K562 (cell line): ENCODE data around the gene HEXIM1. TPM values are rescaled to one million over a fixed set of nuclear protein-coding genes. Genes with fewer than 3 reads are reported as not detected.

Experiments
- CC2D1A ChIP-seq: fragments of 450-650 bp; IDR thresholded peaks from 2 replicates; pipeline ENCODE4 v1.6.1; 2017; ENCODE audit warnings: mild to moderate bottlenecking
- CREB3L1 ChIP-seq: fragments of 450-650 bp; IDR thresholded peaks from 2 replicates; pipeline ENCODE4 v1.6.1; 2014; ENCODE audit warnings: low read depth, mild to moderate bottlenecking, moderate library complexity, borderline replicate concordance
- CTCFL ChIP-seq: IDR thresholded peaks from 2 replicates; pipeline ENCODE4 v1.6.1; 2011; ENCODE audit warnings: borderline replicate concordance, low read depth, mild to moderate bottlenecking, moderate library complexity, low read length; ENCODE audit not compliant: insufficient read depth, poor library complexity, severe bottlenecking
- FOXJ2 ChIP-seq: fragments of 200-800 bp; sonication (Bioruptor generic); IDR thresholded peaks from 2 replicates; pipeline ENCODE4 v1.6.1; 2016; ENCODE audit warnings: missing genetic modification characterization, missing compliant biosample characterization
- GABPA ChIP-seq: fragments of 200-800 bp; sonication (Bioruptor generic); conservative IDR thresholded peaks from 2 replicates; pipeline ENCODE4 v1.6.1; 2016; ENCODE audit warnings: low read depth, missing genetic modification characterization, missing compliant biosample characterization
- GABPB1 ChIP-seq: sonication (generic); formaldehyde crosslinking; IDR thresholded peaks from 2 replicates; pipeline ENCODE4 v1.8.0; 2022; ENCODE audit warnings: mild to moderate bottlenecking, missing genetic modification reagents
- KLF16 ChIP-seq: IDR thresholded peaks from 2 replicates; pipeline ENCODE4 v1.6.1; 2016; ENCODE audit warnings: antibody characterized with exemption
- LCOR ChIP-seq: sonication (generic); formaldehyde crosslinking; IDR thresholded peaks from 2 replicates; pipeline ENCODE4 v1.8.0; 2022; ENCODE audit warnings: mild to moderate bottlenecking, missing genetic modification reagents
- MBD1 ChIP-seq: fragments of 250-450 bp; sonication (Bioruptor Pico); IDR thresholded peaks from 2 replicates; pipeline ENCODE4 v1.8.0; 2022; ENCODE audit warnings: inconsistent platforms
- NFXL1 ChIP-seq: fragments of 450-650 bp; formaldehyde crosslinking; IDR thresholded peaks from 2 replicates; pipeline ENCODE4 v1.4.0; 2021; ENCODE audit warnings: mild to moderate bottlenecking
- NR1H2 ChIP-seq: sonication (generic); formaldehyde crosslinking; IDR thresholded peaks from 2 replicates; pipeline ENCODE4 v1.4.0; 2020; ENCODE audit warnings: mild to moderate bottlenecking, missing genetic modification reagents
- NR2C1 ChIP-seq, 2 experiments: fragments of 450-650 bp; IDR thresholded peaks; 2 replicates each; pipeline ENCODE4 v1.6.1; 2017; ENCODE audit warnings: mild to moderate bottlenecking in 2 of 2, antibody characterized with exemption in 1 of 2, inconsistent platforms in 1 of 2, missing compliant biosample characterization in 1 of 2, missing genetic modification characterization in 1 of 2
- PHF20 ChIP-seq: fragments of 450-650 bp; IDR thresholded peaks from 2 replicates; pipeline ENCODE4 v1.6.1; 2018; ENCODE audit not compliant: partially characterized antibody
- PREB ChIP-seq: sonication (generic); formaldehyde crosslinking; IDR thresholded peaks from 2 replicates; pipeline ENCODE4 v1.8.1; 2023; ENCODE audit warnings: mild to moderate bottlenecking, missing genetic modification reagents
- SNAPC5 ChIP-seq: fragments of 250-450 bp; sonication (Bioruptor Pico); IDR thresholded peaks from 2 replicates; pipeline ENCODE4 v1.8.0; 2021; ENCODE audit warnings: moderate library complexity, mild to moderate bottlenecking, inconsistent platforms
- STAG1 ChIP-seq: sonication (generic); formaldehyde crosslinking; IDR thresholded peaks from 2 replicates; pipeline ENCODE4 v1.5.0; 2020; ENCODE audit warnings: missing genetic modification reagents, borderline replicate concordance
- ZNF23 ChIP-seq: fragments of 250-450 bp; sonication (Bioruptor Pico); IDR thresholded peaks from 2 replicates; pipeline ENCODE4 v1.4.0; 2020; ENCODE audit warnings: mild to moderate bottlenecking
- ZNF384 ChIP-seq: IDR thresholded peaks from 2 replicates; pipeline ENCODE4 v1.6.1; 2012; ENCODE audit warnings: low read depth, low read length, improper control_type of control experiment
- polyA plus RNA-seq, 8 experiments: library from polyadenylated mRNA; depleted of rRNA in 4 of 8; stranded (reverse) in 5 of 8; unstranded in 3 of 8; fragments of >200 nt; fragmentation: Nextera tagmentation in 2 of 8; fragmentation: Illumina TruSeq in 1 of 8; extraction: Ambion mirVana in 2 of 8; extraction: Trizol in 1 of 8; gene quantifications; 2 replicates each; pipeline versions ENCODE4 v1.2.1 to v1.2.3, GENCODE V29; 2011 to 2014; ENCODE audit warnings: inconsistent platforms in 1 of 8, missing spikeins in 1 of 8
- total RNA-seq, 7 experiments: library from RNA; depleted of rRNA in 6 of 7; stranded (reverse); fragments of >200 nt in 6 of 7; fragmentation: Illumina TruSeq in 2 of 7; extraction: Trizol in 2 of 7; gene quantifications; 2 replicates each; pipeline versions ENCODE4 v1.2.1 to v1.2.3, GENCODE V29; 2011 to 2021; ENCODE audit warnings: low replicate concordance in 1 of 7
- TF ChIP-seq, protein P1 (sequence below): fragments of 450-650 bp; formaldehyde crosslinking; IDR thresholded peaks from 2 replicates; pipeline ENCODE4 v1.4.0; 2020; ENCODE audit warnings: mild to moderate bottlenecking, moderate library complexity

The HEXIM1 gene
- total and polyA plus RNA-seq, 9 of the 15 experiments (the other 6 are each of a cell fraction or from before 2014, with no cell fraction given) = 1.4 to 28.3 (median 9.1) TPM

GRCh38 chr17:45197555-45198334 lies 49.5 kb downstream of the HEXIM1 start (continued):
- TF ChIP-seq NR2C1 (IDR thresholded peaks at IDR 0.05) = 0 out of 2 replicates have a peak, but pooled peaks have one; percentile 11
- TF ChIP-seq NR2C1 (tag; IDR thresholded peaks at IDR 0.05) = no peak
- peak; percentile 68 for TF ChIP-seq LCOR (CRISPR knock-in tag)
- TF ChIP-seq KLF16 = peak; percentile 60
- TF ChIP-seq ZNF23 (CRISPR knock-in tag) = no peak
- TF ChIP-seq PHF20 = no peak
- TF ChIP-seq ZNF384 = 0 out of 2 replicates have a peak, but pooled peaks have one; percentile 29
- no peak for TF ChIP-seq MBD1 (CRISPR knock-in tag)
- no peak for TF ChIP-seq SNAPC5 (CRISPR knock-in tag)
- TF ChIP-seq CC2D1A = peak; percentile 89; the same call in 1 of the 2 replicates
- no peak for TF ChIP-seq GABPA (tag)
- TF ChIP-seq FOXJ2 = peak; percentile 26; the same call in 1 of the 2 replicates
- no peak for TF ChIP-seq CREB3L1
- TF ChIP-seq PREB (CRISPR knock-in tag) = peak; percentile 86; the same call in 1 of the 2 replicates
- TF ChIP-seq, protein P1, sequence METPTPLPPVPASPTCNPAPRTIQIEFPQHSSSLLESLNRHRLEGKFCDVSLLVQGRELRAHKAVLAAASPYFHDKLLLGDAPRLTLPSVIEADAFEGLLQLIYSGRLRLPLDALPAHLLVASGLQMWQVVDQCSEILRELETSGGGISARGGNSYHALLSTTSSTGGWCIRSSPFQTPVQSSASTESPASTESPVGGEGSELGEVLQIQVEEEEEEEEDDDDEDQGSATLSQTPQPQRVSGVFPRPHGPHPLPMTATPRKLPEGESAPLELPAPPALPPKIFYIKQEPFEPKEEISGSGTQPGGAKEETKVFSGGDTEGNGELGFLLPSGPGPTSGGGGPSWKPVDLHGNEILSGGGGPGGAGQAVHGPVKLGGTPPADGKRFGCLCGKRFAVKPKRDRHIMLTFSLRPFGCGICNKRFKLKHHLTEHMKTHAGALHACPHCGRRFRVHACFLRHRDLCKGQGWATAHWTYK (CRISPR knock-in tag) = 0 out of 2 replicates have a peak, but pooled peaks have one; percentile 25
- no peak for TF ChIP-seq NR1H2
- TF ChIP-seq NFXL1 = no peak
- TF ChIP-seq STAG1 = peak; percentile 86; the same call in 1 of the 2 replicates
- peak; percentile 75 for TF ChIP-seq GABPB1 (CRISPR knock-in tag)
- peak; percentile 8 for TF ChIP-seq CTCFL
